22Rv1 (cell line): ENCODE results near the gene FOXP3.
"Not testable (repeated sequence)": the region's sequence is repeated elsewhere in the genome, so short reads cannot be mapped to it uniquely, and the experiment has no call there.

Experiments
- H3K27ac ChIP-seq: fragments of 450-650 bp; 2 replicates; pipeline ENCODE4 v1.5.1; 2017
- CTCF ChIP-seq: fragments of 450-650 bp; IDR thresholded peaks from 2 replicates; pipeline ENCODE4 v1.5.1; 2017; ENCODE audit warnings: mild to moderate bottlenecking
- ZFX ChIP-seq: fragments of 450-650 bp; IDR thresholded peaks from 2 replicates; pipeline ENCODE4 v1.6.1; 2017; ENCODE audit warnings: antibody characterized with exemption, borderline replicate concordance

Gene FOXP3

GRCh38 chrX:49300703-49301102 lies 36.2 kb upstream of the FOXP3 start:
- no peak overlapping the region for H3K27ac ChIP-seq
- TF ChIP-seq CTCF (no peak), ZFX (no peak)

GRCh38 chrX:49299293-49299692 lies 34.8 kb upstream of the FOXP3 start:
- not testable (repeated sequence) for H3K27ac ChIP-seq

GRCh38 chrX:49292400-49293362 lies 28.2 kb upstream of the FOXP3 start:
- TF ChIP-seq CTCF (no peak), ZFX (no peak)
- no peak overlapping the region for H3K27ac ChIP-seq

GRCh38 chrX:49291615-49292337 lies 27.3 kb upstream of the FOXP3 start:
- no peak overlapping the region for H3K27ac ChIP-seq
- TF ChIP-seq ZFX (no peak), CTCF (peak; percentile 75)

GRCh38 chrX:49290215-49290614 lies 25.7 kb upstream of the FOXP3 start:
- no peak overlapping the region for H3K27ac ChIP-seq
- TF ChIP-seq CTCF (no peak), ZFX (no peak)

- no peak overlapping the region for H3K27ac ChIP-seq
- TF ChIP-seq CTCF (no peak), ZFX (no peak)
Observed at GRCh38 chrX:49287665-49288064, 23.2 kb upstream of the FOXP3 start.

GRCh38 chrX:49286581-49286980 lies 22.1 kb upstream of the FOXP3 start:
- TF ChIP-seq CTCF (no peak), ZFX (no peak)
- no peak overlapping the region for H3K27ac ChIP-seq
